Colonic mucosa (tissue), 4 donors: ENCODE data around the gene ATP8B3. TPM values are rescaled to one million over a fixed set of nuclear protein-coding genes. Genes with fewer than 3 reads are reported as not detected.
"Not testable (repeated sequence)": the region's sequence is repeated elsewhere in the genome, so short reads cannot be mapped to it uniquely, and the experiment has no call there.

Experiments used
- DNase-seq: peaks from one replicate; pipeline ENCODE4 v3.0.0-alpha.2; 2020
- H3K27ac ChIP-seq: fragments of 200-600 bp; one replicate; pipeline ENCODE4 v1.8.0; 2021
- H3K27me3 ChIP-seq: fragments of 200-600 bp; one replicate; pipeline ENCODE4 v1.8.0; 2021
- H3K36me3 ChIP-seq: fragments of 200-600 bp; one replicate; pipeline ENCODE4 v1.8.0; 2021
- H3K4me1 ChIP-seq: fragments of 200-600 bp; one replicate; pipeline ENCODE4 v1.8.0; 2021; ENCODE audit warnings: mild to moderate bottlenecking
- H3K4me3 ChIP-seq: fragments of 200-600 bp; one replicate; pipeline ENCODE4 v1.8.0; 2021
- H3K9ac ChIP-seq, 2 donors: one replicate each; pipeline ENCODE4 v1.7.0; 2013; ENCODE audit warnings: control low read depth in 2 of 2, low read depth in 2 of 2, low read length in 2 of 2
- H3K9me3 ChIP-seq: fragments of 200-600 bp; one replicate; pipeline ENCODE4 v1.8.0; 2021
- intact Hi-C: fragments of 100-400 bp; cut with DNase I; formaldehyde crosslinking; loops from one replicate; pipeline ENCODE4 v1.14.1; 2022
- total RNA-seq, 2 donors: library from RNA; stranded (reverse); fragmentation: NEBNext Ultra II Directional in 1 of 2; extraction: Animal tissue kit (Norgen Biotek cat#: 25700) in 1 of 2; gene quantifications; one replicate each; pipeline ENCODE4 v1.2.1, GENCODE V29; 2021
- TF ChIP-seq, protein P1 (sequence below): fragments of 200-600 bp; IDR thresholded peaks from one replicate; pipeline ENCODE4 v1.8.0; 2022; ENCODE audit warnings: antibody characterized with exemption, mild to moderate bottlenecking
- donor health status: healthy.
- donor health status: DM: no; HTN: no; CAD: no.
- donor health status: DM: no; HTN: no; CAD: no.

Gene ATP8B3
- total RNA-seq, 2 donors from 2014 or later, result 0.15 to 0.42 TPM

DNA sequence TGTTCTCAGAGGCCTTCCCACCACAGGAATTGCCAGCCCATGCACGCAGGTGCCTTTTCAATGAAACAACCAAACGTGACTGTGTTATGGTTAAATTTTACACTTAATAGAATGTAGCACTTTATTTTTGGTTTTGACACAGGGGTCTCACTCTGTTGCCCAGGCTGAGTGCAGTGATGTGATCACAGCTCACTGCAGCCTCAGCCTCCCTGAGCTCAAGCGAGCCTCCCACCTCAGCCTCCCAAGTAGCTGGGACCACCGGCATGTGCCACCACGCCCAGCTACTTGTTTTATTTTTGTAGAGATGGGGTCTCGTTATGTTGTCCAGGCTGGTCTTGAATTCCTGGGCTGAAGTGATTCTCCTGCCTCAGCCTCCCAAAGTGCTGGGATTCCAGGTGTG, 7.2 kb downstream of the ATP8B3 start:
- Histone ChIP-seq H3K27me3 (no peaks in the 10 kb centered on the region), H3K36me3 (no peaks in the 10 kb centered on the region), H3K9me3 (no peaks in the 10 kb centered on the region), H3K9ac (no peak overlapping the region), H3K27ac (no peak overlapping the region), H3K4me3 (no peak overlapping the region), H3K4me1 (no peaks in the 10 kb centered on the region)
- TF ChIP-seq, protein P1, sequence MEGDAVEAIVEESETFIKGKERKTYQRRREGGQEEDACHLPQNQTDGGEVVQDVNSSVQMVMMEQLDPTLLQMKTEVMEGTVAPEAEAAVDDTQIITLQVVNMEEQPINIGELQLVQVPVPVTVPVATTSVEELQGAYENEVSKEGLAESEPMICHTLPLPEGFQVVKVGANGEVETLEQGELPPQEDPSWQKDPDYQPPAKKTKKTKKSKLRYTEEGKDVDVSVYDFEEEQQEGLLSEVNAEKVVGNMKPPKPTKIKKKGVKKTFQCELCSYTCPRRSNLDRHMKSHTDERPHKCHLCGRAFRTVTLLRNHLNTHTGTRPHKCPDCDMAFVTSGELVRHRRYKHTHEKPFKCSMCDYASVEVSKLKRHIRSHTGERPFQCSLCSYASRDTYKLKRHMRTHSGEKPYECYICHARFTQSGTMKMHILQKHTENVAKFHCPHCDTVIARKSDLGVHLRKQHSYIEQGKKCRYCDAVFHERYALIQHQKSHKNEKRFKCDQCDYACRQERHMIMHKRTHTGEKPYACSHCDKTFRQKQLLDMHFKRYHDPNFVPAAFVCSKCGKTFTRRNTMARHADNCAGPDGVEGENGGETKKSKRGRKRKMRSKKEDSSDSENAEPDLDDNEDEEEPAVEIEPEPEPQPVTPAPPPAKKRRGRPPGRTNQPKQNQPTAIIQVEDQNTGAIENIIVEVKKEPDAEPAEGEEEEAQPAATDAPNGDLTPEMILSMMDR, result no peak
- intact Hi-C loops, result no loop called here
- DNase-seq, result no peak

DNA sequence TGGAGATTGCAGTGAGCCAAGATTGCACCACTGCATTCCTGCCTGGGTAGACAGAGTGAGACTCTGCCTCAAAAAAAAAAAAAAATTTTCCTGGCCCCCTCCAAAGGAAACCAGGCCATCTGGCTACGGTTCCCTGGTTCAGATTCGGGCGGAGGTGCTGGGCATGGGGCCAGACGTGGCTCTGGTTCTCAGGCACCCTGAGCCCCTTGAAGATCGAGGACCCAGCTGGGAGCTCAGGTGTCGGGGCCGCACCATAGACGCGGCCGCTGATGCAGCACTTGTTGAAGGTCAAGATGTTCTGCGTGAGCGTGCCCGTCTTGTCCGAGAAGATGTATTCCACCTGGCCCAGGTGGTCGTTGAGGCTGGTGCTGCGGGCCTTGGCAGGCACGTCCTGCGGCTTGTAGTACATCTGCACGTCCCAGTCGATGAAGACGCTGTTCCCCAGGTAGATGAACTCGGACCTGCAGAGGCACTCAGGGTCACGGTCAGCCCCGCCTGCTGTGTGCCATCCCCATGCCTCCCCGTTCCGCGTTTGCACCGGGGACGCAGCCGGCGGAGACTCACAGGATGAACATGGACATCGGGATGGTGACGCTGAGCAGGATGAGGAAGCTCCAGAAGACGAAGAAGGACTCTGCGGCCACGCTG, 12.3 kb downstream of the ATP8B3 start:
- Histone ChIP-seq H3K27ac (no peak overlapping the region), H3K9me3 (no peaks in the 10 kb centered on the region), H3K27me3 (peaks cover 11% of the 10 kb centered on the region), H3K36me3 (no peaks in the 10 kb centered on the region), H3K4me1 (no peaks in the 10 kb centered on the region), H3K9ac (no peak overlapping the region), H3K4me3 (no peak overlapping the region)
- no peak for DNase-seq
- intact Hi-C loops, result no loop called here
- TF ChIP-seq, protein P1, result no peak

DNA sequence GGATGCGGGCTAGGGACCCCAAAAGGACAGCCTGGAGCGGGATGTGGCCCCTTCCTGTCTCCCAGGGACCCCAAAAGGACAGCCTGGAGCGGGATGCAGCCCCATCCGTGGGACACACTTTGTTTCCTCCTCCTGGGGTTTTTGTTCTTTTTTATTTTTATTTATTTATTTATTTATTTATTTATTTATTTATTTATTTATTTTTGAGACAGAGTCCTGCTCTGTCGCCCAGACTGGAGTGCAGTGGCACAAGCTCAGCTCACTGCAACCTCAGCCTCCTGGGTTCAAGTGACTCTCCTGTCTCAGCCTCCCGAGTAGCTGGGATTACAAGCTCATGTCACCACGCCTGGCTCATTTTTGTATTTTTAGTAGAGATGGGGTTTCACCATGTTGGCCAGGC, 14.8 kb downstream of the ATP8B3 start:
- H3K27ac ChIP-seq, H3K4me3 ChIP-seq, intact Hi-C loops, DNase-seq, H3K9me3 ChIP-seq, H3K4me1 ChIP-seq, H3K36me3 ChIP-seq, H3K9ac ChIP-seq: not testable (repeated sequence)
- peaks cover 11% of the 10 kb centered on the region for H3K27me3 ChIP-seq

DNA sequence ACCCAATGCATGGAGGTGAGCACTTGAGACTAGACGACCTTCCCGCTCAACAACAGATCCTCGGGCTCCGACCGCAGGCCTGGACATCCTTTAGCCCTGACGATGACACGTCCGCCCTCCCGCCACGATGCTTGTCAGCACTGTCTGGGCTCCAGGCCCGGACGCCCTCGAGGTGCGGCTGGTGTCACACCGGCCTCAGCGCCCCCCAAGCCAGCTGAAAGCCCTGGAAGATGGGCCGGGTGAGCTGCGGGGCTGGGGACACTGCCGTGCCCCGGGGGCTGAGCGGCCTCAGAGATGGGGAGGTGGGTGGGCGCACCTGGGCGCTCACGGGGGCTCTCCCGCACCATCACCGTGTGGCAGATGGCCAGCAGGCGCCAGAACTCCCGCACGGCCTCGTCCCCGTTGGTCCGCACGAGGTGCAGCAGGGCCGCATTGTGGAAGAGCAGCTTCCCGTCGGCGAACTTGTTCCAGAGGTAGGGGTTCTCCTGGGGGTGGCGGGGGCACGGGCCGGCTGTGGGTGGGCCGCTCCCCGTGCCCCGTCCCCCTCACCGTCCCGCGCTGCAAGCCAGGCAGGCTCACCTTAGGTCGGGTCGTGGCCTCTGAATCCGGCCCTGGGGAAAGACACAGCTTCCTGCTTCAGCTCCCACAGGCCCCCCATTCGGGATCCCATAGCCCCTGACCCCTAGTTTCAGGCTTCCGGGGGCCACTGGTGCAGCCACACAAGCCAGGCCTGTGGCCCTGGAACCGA, 15.5 kb downstream of the ATP8B3 start:
- no peaks in the 10 kb centered on the region for H3K36me3 ChIP-seq
- peaks cover 11% of the 10 kb centered on the region for H3K27me3 ChIP-seq
- H3K9ac ChIP-seq, result no peak overlapping the region
- no peak for DNase-seq
- TF ChIP-seq, protein P1, result no peak
- H3K4me1 ChIP-seq, result no peaks in the 10 kb centered on the region
- H3K27ac ChIP-seq, result no peak overlapping the region
- no peak overlapping the region for H3K4me3 ChIP-seq
- no peaks in the 10 kb centered on the region for H3K9me3 ChIP-seq
- intact Hi-C loops, result no loop called here

DNA sequence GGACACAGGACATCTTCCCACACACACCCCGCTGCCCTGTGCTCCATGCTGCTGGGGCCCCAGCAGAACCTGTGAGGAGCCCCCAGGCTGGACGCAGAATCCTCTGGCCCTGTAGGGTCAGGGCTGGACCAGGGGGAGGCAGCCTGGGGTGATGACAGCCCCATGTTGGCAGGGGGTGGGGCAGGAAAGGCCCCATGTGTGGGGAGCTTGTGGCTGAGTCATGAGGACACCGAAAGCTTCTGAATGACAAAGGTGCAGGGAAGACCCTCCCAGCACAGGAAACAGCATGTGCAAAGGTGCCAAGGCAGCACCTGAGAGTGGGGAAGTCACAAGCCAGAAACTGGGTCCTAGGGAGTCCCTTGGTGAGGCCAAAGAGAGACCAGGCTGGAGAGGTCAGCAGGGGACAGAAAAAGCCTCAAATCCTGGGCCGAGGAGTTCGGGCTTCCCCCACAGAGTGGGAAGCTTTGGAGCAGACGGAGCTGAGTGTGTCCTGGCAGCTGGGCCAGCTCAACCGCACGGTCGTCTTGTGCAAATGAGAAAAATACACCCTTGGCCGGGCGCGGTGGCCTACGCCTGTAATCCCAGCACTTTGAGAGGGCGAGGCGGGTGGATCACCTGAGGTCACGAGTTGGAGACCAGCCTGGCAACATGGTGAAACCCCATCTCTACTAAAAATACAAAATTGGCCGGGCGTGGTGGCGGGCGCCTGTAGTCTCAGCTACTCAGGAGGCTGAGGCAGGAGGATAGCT, 17.5 kb downstream of the ATP8B3 start:
- H3K9ac ChIP-seq, result peak overlapping the region in 1 of 2 donors; percentile 19
- H3K27me3 ChIP-seq, result peaks cover 11% of the 10 kb centered on the region
- H3K4me3 ChIP-seq, result no peak overlapping the region
- H3K27ac ChIP-seq, result no peak overlapping the region
- no peaks in the 10 kb centered on the region for H3K36me3 ChIP-seq
- TF ChIP-seq, protein P1, result no peak
- no peaks in the 10 kb centered on the region for H3K9me3 ChIP-seq
- DNase-seq, result no peak
- no peaks in the 10 kb centered on the region for H3K4me1 ChIP-seq
- intact Hi-C loops, result loop anchor here (5.0 kb wide), 1 partner anchor 33 kb away; no protein-coding TSS in a partner anchor
